Cardiac fibroblast (primary cell): ENCODE measurements around the gene RSAD1.
A peak's percentile ranks its signal among the peaks of the same experiment; 100 is the strongest.

Experiments used
- DNase-seq, 2 donors: peaks; one replicate each; pipeline versions ENCODE4 v3.0.0 to v3.0.0-alpha.2; 2010; ENCODE audit warnings: low read depth in 2 of 2
- H3K4me3 ChIP-seq, 2 donors: replicated peaks in 1 of 2; 1 replicate in 1 of 2; 2 replicates in 1 of 2; pipeline ENCODE4 v1.5.1; 2011; ENCODE audit warnings: low read depth in 2 of 2, low read length in 2 of 2, mild to moderate bottlenecking in 2 of 2, moderate library complexity in 1 of 2
- CTCF ChIP-seq: IDR thresholded peaks from one replicate; pipeline ENCODE4 v1.5.1; 2011; ENCODE audit warnings: low read depth, mild to moderate bottlenecking, low read length, inconsistent platforms

The RSAD1 gene

DNA sequence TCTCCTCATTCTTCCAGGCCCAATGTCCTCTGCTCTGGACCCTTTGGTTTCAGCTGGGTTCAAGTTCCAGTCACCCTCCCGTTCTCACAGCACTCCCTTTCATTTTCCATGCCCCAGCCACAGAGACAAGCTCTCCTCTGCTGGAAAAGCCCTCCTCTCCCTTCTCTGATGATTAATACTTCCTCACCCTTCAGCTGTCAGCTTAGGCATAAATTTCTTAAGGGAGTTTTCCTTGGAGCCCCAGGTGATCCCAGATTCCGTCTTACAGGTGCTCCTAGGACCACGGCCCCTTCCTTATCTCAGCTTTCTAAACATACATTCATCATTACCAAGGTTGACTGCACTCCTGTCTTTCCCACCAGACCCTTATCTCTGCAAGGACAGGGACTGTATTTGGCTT is 20.4 kb upstream of the RSAD1 start:
- no peak for DNase-seq
- no peak for TF ChIP-seq CTCF
- H3K4me3 ChIP-seq: no peak overlapping the region

- no peak overlapping the region for H3K4me3 ChIP-seq
- peak in 1 of 2 donors; percentile 46 for DNase-seq
- TF ChIP-seq CTCF: no peak
These were observed 19.7 kb upstream of the RSAD1 start for GRCh38 chr17:50458701-50459676.

DNA sequence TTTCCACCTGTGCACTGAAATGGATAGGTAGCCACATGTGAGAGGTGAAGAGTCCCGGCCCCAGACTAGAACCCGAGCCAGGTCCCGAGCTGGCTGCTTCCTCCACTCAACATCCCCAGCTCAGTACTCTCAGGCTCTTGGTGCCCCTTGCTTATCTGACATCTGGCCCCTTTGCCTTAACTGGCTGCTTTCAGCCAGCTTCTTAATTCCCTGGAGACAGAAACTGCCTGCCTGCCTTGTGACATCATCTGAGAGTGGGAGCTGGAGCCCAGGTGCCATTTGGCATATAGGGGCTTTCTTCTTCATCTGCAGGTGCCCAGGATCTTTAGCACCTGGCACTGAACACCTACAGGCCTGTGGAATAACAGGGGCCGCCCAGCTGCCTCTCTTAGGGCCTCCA is 18.9 kb upstream of the RSAD1 start:
- DNase-seq: no peak
- no peak overlapping the region for H3K4me3 ChIP-seq
- TF ChIP-seq CTCF: no peak

- no peak for DNase-seq
- H3K4me3 ChIP-seq: no peak overlapping the region
- no peak for TF ChIP-seq CTCF
These were observed 17.7 kb upstream of the RSAD1 start for GRCh38 chr17:50460831-50461526.

GRCh38 chr17:50461550-50462132 is 17.0 kb upstream of the RSAD1 start:
- no peak for DNase-seq
- no peak overlapping the region for H3K4me3 ChIP-seq
- no peak for TF ChIP-seq CTCF

DNA sequence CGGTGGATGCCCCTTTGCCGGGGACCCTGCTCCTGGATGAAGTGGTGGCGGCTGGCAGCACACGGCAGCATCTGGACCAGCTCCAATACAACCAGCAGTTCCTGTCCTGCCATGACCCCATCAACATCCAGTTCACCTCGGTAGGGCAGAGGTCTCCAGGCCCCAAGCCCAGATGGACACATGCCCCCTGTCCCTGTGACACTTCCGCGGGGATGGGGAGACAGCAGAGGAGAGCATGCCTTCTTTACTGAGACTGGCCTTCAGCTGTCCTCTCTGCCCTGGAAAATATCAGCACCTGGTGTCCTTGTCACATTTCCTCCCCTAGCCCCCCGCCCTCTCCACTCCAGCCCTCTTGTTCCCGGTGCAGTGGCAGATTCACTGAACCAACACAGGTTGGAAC is 16.2 kb upstream of the RSAD1 start:
- H3K4me3 ChIP-seq: no peak overlapping the region
- no peak for DNase-seq
- no peak for TF ChIP-seq CTCF
